HG02610 (cell line): ENCODE results near the gene THSD4.
"Not testable (repeated sequence)": the region's sequence is repeated elsewhere in the genome, so short reads cannot be mapped to it uniquely, and the experiment has no call there.

Source experiments
- ATAC-seq: cut with Tn5 transposase; IDR thresholded peaks from one replicate; pipeline ENCODE4 v1.9.1; 2021; ENCODE audit warnings: mild to moderate bottlenecking, moderate library complexity; ENCODE audit not compliant: unreplicated experiment

Gene THSD4

GRCh38 chr15:71248386-71248785, 133.1 kb downstream of the THSD4 start:
- ATAC-seq: no peak

GRCh38 chr15:71249986-71250385, 134.7 kb downstream of the THSD4 start:
- ATAC-seq: no peak

- ATAC-seq: no peak
Measured at GRCh38 chr15:71250936-71251583, 135.8 kb downstream of the THSD4 start.

GRCh38 chr15:71251584-71252043, 136.3 kb downstream of the THSD4 start:
- ATAC-seq: no peak

- no peak for ATAC-seq
Measured at GRCh38 chr15:71252044-71252739, 136.9 kb downstream of the THSD4 start.

DNA sequence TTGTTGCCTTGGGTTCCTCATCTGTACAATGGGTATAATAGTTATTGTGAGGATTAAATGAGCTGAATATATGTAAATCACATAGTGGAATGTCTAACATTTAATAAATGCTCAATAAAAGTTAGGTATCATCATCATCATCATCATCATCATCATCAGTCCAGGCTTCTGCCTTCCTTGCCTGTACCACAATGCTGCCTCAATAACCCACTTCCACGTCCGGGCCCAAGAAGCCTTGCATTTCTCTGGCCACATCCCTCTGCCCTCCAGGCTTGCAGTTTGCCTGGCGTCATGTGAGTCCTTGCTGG, 137.4 kb downstream of the THSD4 start:
- ATAC-seq: no peak

- no peak for ATAC-seq
Measured at GRCh38 chr15:71254491-71254890, 139.2 kb downstream of the THSD4 start.

DNA sequence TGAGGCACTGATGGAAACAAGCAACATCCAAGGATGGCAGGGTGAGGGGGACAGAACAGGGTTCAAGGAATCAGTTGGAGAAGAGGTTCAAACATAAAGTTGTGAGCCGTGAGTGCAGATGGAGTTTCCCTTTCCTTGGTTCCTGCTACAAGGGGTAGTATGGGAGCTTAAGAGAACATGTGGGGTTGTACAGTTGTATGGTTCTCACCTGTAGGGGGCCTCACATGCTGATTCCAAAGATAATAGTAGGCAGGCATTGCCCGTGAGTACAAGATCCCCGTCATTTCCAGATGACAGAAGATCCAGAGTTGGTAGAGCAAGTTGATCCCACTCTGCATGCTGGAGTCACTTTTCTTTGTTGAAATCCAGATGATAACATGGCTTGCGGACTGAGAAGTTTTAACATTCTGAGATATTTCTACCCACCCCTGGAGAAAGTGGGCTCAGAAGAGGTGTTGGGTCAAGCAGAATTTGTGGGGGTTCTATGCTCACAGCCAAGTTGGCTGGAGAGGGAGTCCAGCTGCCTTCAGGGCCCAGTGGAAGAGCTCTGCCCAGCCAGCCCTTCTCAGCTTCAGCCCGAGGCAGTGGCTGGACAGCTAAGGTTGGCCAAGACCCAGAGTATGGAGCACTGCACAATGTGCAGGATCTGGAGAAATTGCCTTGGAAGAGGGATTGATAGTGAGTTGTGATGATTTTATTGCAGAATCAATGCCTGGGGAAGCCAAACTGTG, 141.8 kb downstream of the THSD4 start:
- ATAC-seq: no peak

- ATAC-seq: no peak
Measured at GRCh38 chr15:71259866-71260265, 144.6 kb downstream of the THSD4 start.

- no peak for ATAC-seq
Measured at GRCh38 chr15:71261418-71261817, 146.1 kb downstream of the THSD4 start.

GRCh38 chr15:71261909-71262308, 146.6 kb downstream of the THSD4 start:
- ATAC-seq: no peak

- ATAC-seq: no peak
Measured at GRCh38 chr15:71262599-71262998, 147.3 kb downstream of the THSD4 start.

DNA sequence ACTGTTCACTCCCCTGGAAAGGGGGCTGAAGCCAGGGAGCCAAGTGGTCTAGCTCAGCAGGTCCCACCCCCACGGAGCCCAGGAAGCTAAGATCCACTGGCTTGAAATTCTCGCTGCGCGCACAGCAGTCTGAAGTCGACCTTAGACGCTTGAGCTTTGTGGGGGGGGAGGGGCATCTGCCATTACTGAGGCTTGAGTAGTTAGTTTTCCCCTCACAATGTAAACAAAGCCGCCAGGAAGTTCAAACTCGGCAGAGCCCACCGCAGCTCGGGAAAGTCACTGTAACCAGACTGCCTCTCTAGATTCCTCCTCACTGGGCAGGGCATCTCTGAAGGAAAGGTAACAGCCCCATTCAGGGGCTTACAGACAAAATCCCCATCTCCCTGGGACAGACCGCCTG, 150.3 kb downstream of the THSD4 start:
- not testable (repeated sequence) for ATAC-seq

GRCh38 chr15:71271327-71271726, 156.1 kb downstream of the THSD4 start:
- ATAC-seq: no peak

DNA sequence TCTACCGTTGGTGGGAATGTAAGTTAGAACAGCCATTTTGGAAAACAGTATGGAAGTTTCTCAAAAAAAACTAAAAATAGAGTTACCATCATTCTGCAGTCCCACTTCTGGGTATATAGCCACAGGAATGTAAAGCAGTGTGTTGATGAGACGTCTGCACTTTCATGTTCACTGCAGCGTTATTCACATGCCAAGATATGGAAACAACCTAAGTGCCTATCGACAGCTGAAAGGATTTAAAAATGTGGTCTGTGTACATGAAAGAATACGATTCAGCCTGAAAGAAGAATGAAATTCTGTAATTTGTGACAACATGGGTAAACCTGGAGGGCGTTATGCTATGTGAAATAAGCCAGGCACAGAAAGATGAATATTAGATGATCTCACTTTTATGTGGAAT, 157.7 kb downstream of the THSD4 start:
- no peak for ATAC-seq

DNA sequence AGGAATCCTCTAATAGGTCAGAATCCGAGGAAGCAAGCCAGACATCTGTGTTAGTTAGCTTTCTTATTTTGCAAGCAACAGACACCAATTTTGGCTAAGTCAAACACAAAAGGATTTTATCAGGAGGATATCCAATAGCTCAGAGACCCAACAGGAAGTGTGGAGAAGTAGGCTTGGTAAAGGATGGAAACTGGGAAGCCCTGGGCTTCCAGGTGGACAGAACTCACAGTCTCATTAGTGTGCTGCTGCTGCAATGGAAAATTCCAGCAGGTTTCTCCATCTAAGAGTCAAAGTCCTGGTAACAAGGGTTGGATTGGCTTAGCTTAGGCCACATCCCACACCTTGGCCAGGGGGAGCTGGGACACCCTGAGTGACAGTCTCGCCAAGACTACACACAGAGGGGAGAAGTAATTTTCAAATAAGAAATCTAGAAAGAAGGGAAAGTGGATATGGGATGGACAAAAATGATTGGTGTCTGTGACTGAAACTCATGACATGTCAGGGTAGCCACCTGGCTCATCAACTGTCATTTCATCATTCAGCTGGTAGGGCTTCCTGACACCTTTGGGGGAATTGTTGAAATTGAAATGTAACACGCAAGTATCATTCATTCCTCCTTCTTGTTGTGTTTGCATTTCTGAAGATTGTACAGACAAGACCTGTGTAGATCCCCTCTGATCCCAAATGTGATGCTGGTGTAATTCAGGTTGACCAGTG, 158.6 kb downstream of the THSD4 start:
- no peak for ATAC-seq

- ATAC-seq: no peak
Measured at GRCh38 chr15:71274448-71274798, 159.2 kb downstream of the THSD4 start.

- ATAC-seq: no peak
Measured at GRCh38 chr15:71275098-71275497, 159.8 kb downstream of the THSD4 start.

GRCh38 chr15:71275566-71276335, 160.5 kb downstream of the THSD4 start:
- no peak for ATAC-seq

GRCh38 chr15:71276336-71276665, 161.0 kb downstream of the THSD4 start:
- ATAC-seq: no peak
